Activated CD4-positive, alpha-beta T cell treated with anti-CD3 and anti-CD28 coated beads for 24 hours (primary cell): ENCODE data around the gene CEP162.
"Not testable (repeated sequence)": the region's sequence is repeated elsewhere in the genome, so short reads cannot be mapped to it uniquely, and the experiment has no call there.

ENCODE experiments used
- DNase-seq, 2 donors: peaks; one replicate each; pipeline ENCODE4 v3.0.0-alpha.2; 2020; ENCODE audit warnings: low read depth in 2 of 2

CEP162 gene

GRCh38 chr6:84227434-84228197, at the start of gene CEP162:
Gene CEP162 (minus strand): TSS chr6:84227643. CDS start chr6:84226393, 1,250 bp downstream.
- peak; percentile 80 to 84 for DNase-seq

GRCh38 chr6:84274856-84275255, 47.4 kb upstream of the CEP162 start:
- DNase-seq, result no peak

GRCh38 chr6:84273048-84273809, 45.8 kb upstream of the CEP162 start:
- no peak for DNase-seq

- DNase-seq, result no peak
Measured at GRCh38 chr6:84272298-84272697, 44.9 kb upstream of the CEP162 start.

- DNase-seq, result no peak
Measured at GRCh38 chr6:84271061-84271716, 43.7 kb upstream of the CEP162 start.

- DNase-seq, result no peak
Measured at GRCh38 chr6:84269947-84270733, 42.7 kb upstream of the CEP162 start.

GRCh38 chr6:84268781-84269180, 41.3 kb upstream of the CEP162 start:
- DNase-seq, result no peak

- no peak for DNase-seq
Measured at GRCh38 chr6:84263557-84263956, 36.1 kb upstream of the CEP162 start.

- DNase-seq, result no peak
Measured at GRCh38 chr6:84260926-84261325, 33.5 kb upstream of the CEP162 start.

- no peak for DNase-seq
Measured at GRCh38 chr6:84260196-84260595, 32.8 kb upstream of the CEP162 start.

GRCh38 chr6:84258866-84259265, 31.4 kb upstream of the CEP162 start:
- no peak for DNase-seq

- no peak for DNase-seq
Measured at GRCh38 chr6:84258268-84258667, 30.8 kb upstream of the CEP162 start.

GRCh38 chr6:84255641-84256040, 28.2 kb upstream of the CEP162 start:
- DNase-seq, result no peak

- no peak for DNase-seq
Measured at GRCh38 chr6:84253380-84253779, 25.9 kb upstream of the CEP162 start.

GRCh38 chr6:84251891-84252539, 24.6 kb upstream of the CEP162 start:
- no peak for DNase-seq

GRCh38 chr6:84249724-84250123, 22.3 kb upstream of the CEP162 start:
- no peak for DNase-seq

GRCh38 chr6:84244416-84245081, 17.1 kb upstream of the CEP162 start:
- not testable (repeated sequence) for DNase-seq

- DNase-seq, result no peak
Measured at GRCh38 chr6:84243240-84243639, 15.8 kb upstream of the CEP162 start.

- DNase-seq, result no peak
Measured at GRCh38 chr6:84242265-84242664, 14.8 kb upstream of the CEP162 start.

- no peak for DNase-seq
Measured at GRCh38 chr6:84228198-84228543, 728 bp upstream of the CEP162 start.

GRCh38 chr6:84227044-84227433, 404 bp downstream of the CEP162 start:
- no peak for DNase-seq
